Panc1 (cell line): Measurements from ENCODE around the gene PHEX. TPM values are rescaled to one million over a fixed set of nuclear protein-coding genes. Genes with fewer than 3 reads are reported as not detected.

ENCODE experiments used
- ATAC-seq: fragments of 200-7000 bp; cut with Tn5 transposase; 2 replicates; pipeline ENCODE4 v1.9.1; 2020; ENCODE audit warnings: mild to moderate bottlenecking, moderate library complexity
- BruUV-seq: library from RNA; stranded (reverse); fragments of 400-500 nt; replicated peaks from 2 replicates; lab custom pipeline; 2021; lab: Mats Ljungman, UMichigan
- CTCF ChIA-PET: fragments of 300-600 bp; sonication (Branson Sonifier 250); formaldehyde crosslinking; loops from one replicate; lab custom pipeline; 2022; ENCODE audit warnings: antibody characterized with exemption; lab: Charles Lee
- POLR2A ChIA-PET: fragments of 300-600 bp; sonication (Branson Sonifier 250); formaldehyde crosslinking; loops from one replicate; lab custom pipeline; 2022; ENCODE audit warnings: antibody characterized with exemption; lab: Charles Lee
- DNase-seq: peaks from one replicate; pipeline ENCODE4 v3.0.0-alpha.2; 2010; ENCODE audit warnings: low read depth, low spot score
- H3K27ac ChIP-seq: 2 replicates; pipeline ENCODE4 v1.5.1; 2011; ENCODE audit warnings: mild to moderate bottlenecking, low read length, inconsistent platforms
- H3K27me3 ChIP-seq: fragments of 200-500 bp; sonication (Bioruptor generic); 2 replicates; pipeline ENCODE4 v1.6.0; 2014; ENCODE audit warnings: low read length, inconsistent platforms; ENCODE audit not compliant: control insufficient read depth, insufficient read depth
- H3K36me3 ChIP-seq: fragments of 200-500 bp; sonication (Bioruptor generic); 2 replicates; pipeline ENCODE4 v1.5.1; 2014; ENCODE audit warnings: inconsistent platforms, mild to moderate bottlenecking, low read length, moderate library complexity; ENCODE audit not compliant: control insufficient read depth, insufficient read depth
- H3K4me1 ChIP-seq: 2 replicates; pipeline ENCODE4 v1.5.1; 2011; ENCODE audit warnings: inconsistent platforms, mild to moderate bottlenecking, low read length, moderate library complexity; ENCODE audit not compliant: control insufficient read depth, insufficient read depth
- H3K4me3 ChIP-seq, 2 experiments: 2 replicates each; pipeline ENCODE4 v1.5.1; 2011 to 2012; ENCODE audit warnings: low read depth in 2 of 2, low read length in 2 of 2, mild to moderate bottlenecking in 2 of 2, inconsistent platforms in 1 of 2, moderate library complexity in 1 of 2
- H3K9me3 ChIP-seq: fragments of 200-500 bp; sonication (Bioruptor generic); 2 replicates; pipeline ENCODE4 v1.5.1; 2014; ENCODE audit warnings: low read depth, mild to moderate bottlenecking, inconsistent platforms, low read length, moderate library complexity; ENCODE audit not compliant: control insufficient read depth, insufficient read depth
- CTCF ChIP-seq: fragments of 450-650 bp; IDR thresholded peaks from 2 replicates; pipeline ENCODE4 v1.5.1; 2017; ENCODE audit warnings: mild to moderate bottlenecking
- POLR2AphosphoS5 ChIP-seq: IDR thresholded peaks from 2 replicates; pipeline ENCODE4 v1.6.1; 2012; ENCODE audit warnings: mild to moderate bottlenecking, low read depth, low read length, moderate library complexity
- REST ChIP-seq, 2 experiments: IDR thresholded peaks; 2 replicates each; pipeline ENCODE4 v1.6.1; 2011 to 2012; ENCODE audit warnings: low read depth in 2 of 2, control low read depth in 1 of 2, low read length in 1 of 2, mild to moderate bottlenecking in 1 of 2, moderate library complexity in 1 of 2; ENCODE audit not compliant: insufficient read depth in 1 of 2
- SIN3A ChIP-seq: IDR thresholded peaks from 2 replicates; pipeline ENCODE4 v1.6.1; 2012; ENCODE audit warnings: low read depth, mild to moderate bottlenecking, low read length, moderate library complexity, borderline replicate concordance; ENCODE audit not compliant: insufficient read depth
- TCF7L2 ChIP-seq: IDR thresholded peaks from 2 replicates; pipeline ENCODE4 v1.6.1; 2011; ENCODE audit warnings: mild to moderate bottlenecking, low read depth, low read length, inconsistent platforms
- in situ Hi-C: cut with HindIII; loops from 2 replicates; pipeline ENCODE4 v1.10.0; 2016; ENCODE audit warnings: low sequenced_read_pairs, low pct_unique_long_range_greater_than_20kb
- intact Hi-C: fragments of 100-400 bp; cut with micrococcal nuclease; formaldehyde crosslinking; loops from one replicate; pipeline ENCODE4 v1.10.0; 2022; ENCODE audit not compliant: unreplicated experiment
- total RNA-seq: library from RNA; stranded (reverse); gene quantifications from one replicate; pipeline ENCODE4 v1.2.1, GENCODE V29; 2021; ENCODE audit not compliant: unreplicated experiment

The PHEX gene
- total RNA-seq, 1 experiment from 2014 or later: 0.23 TPM

GRCh38 chrX:22135171-22135711 is 103.1 kb downstream of the PHEX start:
- no peak for TF ChIP-seq REST (IDR thresholded peaks at IDR 0.05; ENCODE audit: insufficient read depth in 1 of 2, low read depth in 2 of 2, low read length in 1 of 2)
- no peak for TF ChIP-seq TCF7L2
- no peak for TF ChIP-seq POLR2AphosphoS5
- TF ChIP-seq CTCF: no peak
- no peak for TF ChIP-seq SIN3A
- peak overlapping the region; percentile 23; the same call in 1 of the 2 replicates for H3K27ac ChIP-seq
- intact Hi-C loops: loop anchor here (5.0 kb wide), 1 partner anchor 57 kb away; no protein-coding TSS in a partner anchor
- no peak overlapping the region for H3K4me3 ChIP-seq
- POLR2A ChIA-PET: no interaction called here
- peaks cover 9% of the 10 kb centered on the region; the same call in 1 of the 2 replicates for H3K4me1 ChIP-seq
- ATAC-seq: peak; percentile 74
- CTCF ChIA-PET: interaction anchor here (0.5 to 1.4 kb wide), 5 partner anchors 63 to 613 kb away, joined by 3 to 7 read pairs (median 5); no protein-coding TSS in a partner anchor
- in situ Hi-C loops: no loop called here
- H3K9me3 ChIP-seq: no peaks in the 10 kb centered on the region
- no peak for DNase-seq
- BruUV-seq: no TSS peak
- H3K27me3 ChIP-seq: no peaks in the 10 kb centered on the region
- H3K36me3 ChIP-seq: no peaks in the 10 kb centered on the region

GRCh38 chrX:22135994-22136684 is 104.0 kb downstream of the PHEX start:
- no peak for ATAC-seq
- H3K4me3 ChIP-seq: no peak overlapping the region

More at GRCh38 chrX:22135994-22136684, 104.0 kb downstream of the PHEX start:
- Histone ChIP-seq H3K9me3 (no peaks in the 10 kb centered on the region), H3K4me1 (peaks cover 9% of the 10 kb centered on the region; the same call in 1 of the 2 replicates), H3K36me3 (no peaks in the 10 kb centered on the region), H3K27me3 (no peaks in the 10 kb centered on the region), H3K27ac (0 out of 2 replicates have a peak overlapping the region, but pooled peaks have one; percentile 23)
- in situ Hi-C loops: no loop called here
- intact Hi-C loops: loop anchor here (5.0 kb wide), 1 partner anchor 56 kb away; no protein-coding TSS in a partner anchor
- no TSS peak for BruUV-seq
- ChIA-PET POLR2A (interaction anchor here (0.6 kb wide), 1 partner anchor 1863 kb away, joined by 3 read pairs; no protein-coding TSS in a partner anchor), CTCF (interaction anchor here (0.7 to 1.4 kb wide), 6 partner anchors 55 to 343 kb away, joined by 3 to 7 read pairs (median 4); no protein-coding TSS in a partner anchor)
- DNase-seq: no peak
- no peak for TF ChIP-seq SIN3A
- TF ChIP-seq CTCF: peak; percentile 70
- no peak for TF ChIP-seq POLR2AphosphoS5
- no peak for TF ChIP-seq REST (IDR thresholded peaks at IDR 0.05; ENCODE audit: insufficient read depth in 1 of 2, low read depth in 2 of 2, low read length in 1 of 2)
- TF ChIP-seq TCF7L2: no peak
